Muscle layer of colon (tissue), 2 donors: ENCODE results near the gene BCKDHA.

ENCODE experiments used
- H3K27ac ChIP-seq: one replicate; pipeline ENCODE4 v1.7.0; 2013; ENCODE audit warnings: low read depth, mild to moderate bottlenecking, low read length, moderate library complexity
- H3K27me3 ChIP-seq, 2 donors: one replicate each; pipeline ENCODE4 v1.7.0; 2013; ENCODE audit warnings: low read length in 2 of 2, mild to moderate bottlenecking in 2 of 2; ENCODE audit not compliant: insufficient read depth in 2 of 2, control insufficient read depth in 1 of 2
- H3K36me3 ChIP-seq: one replicate; pipeline ENCODE4 v1.7.0; 2013; ENCODE audit warnings: mild to moderate bottlenecking, low read length; ENCODE audit not compliant: insufficient read depth
- H3K4me1 ChIP-seq: one replicate; pipeline ENCODE4 v1.7.0; 2013; ENCODE audit warnings: mild to moderate bottlenecking, low read length; ENCODE audit not compliant: insufficient read depth
- H3K4me3 ChIP-seq, 2 donors: one replicate each; pipeline ENCODE4 v1.7.0; 2013; ENCODE audit warnings: low read length in 2 of 2, low read depth in 1 of 2, mild to moderate bottlenecking in 1 of 2, moderate library complexity in 1 of 2
- H3K9ac ChIP-seq: one replicate; pipeline ENCODE4 v1.7.0; 2013; ENCODE audit warnings: low read length
- H3K9me3 ChIP-seq: one replicate; pipeline ENCODE4 v1.7.0; 2013; ENCODE audit warnings: mild to moderate bottlenecking, low read length
- donor health status: abdominal sarcoma.
- donor health status: Adenocarcinoma of cecum.

The BCKDHA gene

GRCh38 chr19:41421314-41421713 is 23.7 kb downstream of the BCKDHA start:
- peaks cover 54% of the 10 kb centered on the region for H3K36me3 ChIP-seq
- no peak overlapping the region for H3K4me3 ChIP-seq
- H3K27me3 ChIP-seq, result no peaks in the 10 kb centered on the region
- no peak overlapping the region for H3K9ac ChIP-seq
- H3K4me1 ChIP-seq, result peaks cover 7% of the 10 kb centered on the region
- H3K9me3 ChIP-seq, result no peaks in the 10 kb centered on the region
- no peak overlapping the region for H3K27ac ChIP-seq

DNA sequence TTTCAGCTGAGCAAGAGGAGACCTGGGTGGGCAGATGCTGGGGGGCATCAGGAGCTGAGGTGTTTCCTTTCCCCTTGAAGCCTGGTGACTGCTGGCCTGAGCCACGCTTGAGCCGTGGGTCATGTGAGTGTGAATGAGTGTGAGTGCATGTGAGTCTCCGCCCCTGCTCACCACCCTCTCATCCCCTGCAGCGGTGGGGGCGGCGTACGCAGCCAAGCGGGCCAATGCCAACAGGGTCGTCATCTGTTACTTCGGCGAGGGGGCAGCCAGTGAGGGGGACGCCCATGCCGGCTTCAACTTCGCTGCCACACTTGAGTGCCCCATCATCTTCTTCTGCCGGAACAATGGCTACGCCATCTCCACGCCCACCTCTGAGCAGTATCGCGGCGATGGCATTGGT is 24.4 kb downstream of the BCKDHA start:
- H3K27ac ChIP-seq, result no peak overlapping the region
- H3K4me3 ChIP-seq, result no peak overlapping the region
- H3K4me1 ChIP-seq, result peaks cover 14% of the 10 kb centered on the region
- H3K9me3 ChIP-seq, result no peaks in the 10 kb centered on the region
- no peaks in the 10 kb centered on the region for H3K27me3 ChIP-seq
- peaks cover 47% of the 10 kb centered on the region for H3K36me3 ChIP-seq
- no peak overlapping the region for H3K9ac ChIP-seq

GRCh38 chr19:41422456-41422855 is 24.8 kb downstream of the BCKDHA start:
- Histone ChIP-seq H3K9ac (no peak overlapping the region), H3K4me1 (peaks cover 15% of the 10 kb centered on the region), H3K27ac (no peak overlapping the region)

GRCh38 chr19:41422955-41423354 is 25.3 kb downstream of the BCKDHA start:
- Histone ChIP-seq H3K4me3 (no peak overlapping the region), H3K27ac (no peak overlapping the region), H3K27me3 (no peaks in the 10 kb centered on the region), H3K9ac (no peak overlapping the region), H3K9me3 (no peaks in the 10 kb centered on the region), H3K36me3 (peaks cover 42% of the 10 kb centered on the region), H3K4me1 (peaks cover 19% of the 10 kb centered on the region)

More at GRCh38 chr19:41422456-41422855, 24.8 kb downstream of the BCKDHA start:
- H3K36me3 ChIP-seq, result peaks cover 42% of the 10 kb centered on the region
- no peaks in the 10 kb centered on the region for H3K9me3 ChIP-seq
- H3K4me3 ChIP-seq, result no peak overlapping the region
- H3K27me3 ChIP-seq, result no peaks in the 10 kb centered on the region

DNA sequence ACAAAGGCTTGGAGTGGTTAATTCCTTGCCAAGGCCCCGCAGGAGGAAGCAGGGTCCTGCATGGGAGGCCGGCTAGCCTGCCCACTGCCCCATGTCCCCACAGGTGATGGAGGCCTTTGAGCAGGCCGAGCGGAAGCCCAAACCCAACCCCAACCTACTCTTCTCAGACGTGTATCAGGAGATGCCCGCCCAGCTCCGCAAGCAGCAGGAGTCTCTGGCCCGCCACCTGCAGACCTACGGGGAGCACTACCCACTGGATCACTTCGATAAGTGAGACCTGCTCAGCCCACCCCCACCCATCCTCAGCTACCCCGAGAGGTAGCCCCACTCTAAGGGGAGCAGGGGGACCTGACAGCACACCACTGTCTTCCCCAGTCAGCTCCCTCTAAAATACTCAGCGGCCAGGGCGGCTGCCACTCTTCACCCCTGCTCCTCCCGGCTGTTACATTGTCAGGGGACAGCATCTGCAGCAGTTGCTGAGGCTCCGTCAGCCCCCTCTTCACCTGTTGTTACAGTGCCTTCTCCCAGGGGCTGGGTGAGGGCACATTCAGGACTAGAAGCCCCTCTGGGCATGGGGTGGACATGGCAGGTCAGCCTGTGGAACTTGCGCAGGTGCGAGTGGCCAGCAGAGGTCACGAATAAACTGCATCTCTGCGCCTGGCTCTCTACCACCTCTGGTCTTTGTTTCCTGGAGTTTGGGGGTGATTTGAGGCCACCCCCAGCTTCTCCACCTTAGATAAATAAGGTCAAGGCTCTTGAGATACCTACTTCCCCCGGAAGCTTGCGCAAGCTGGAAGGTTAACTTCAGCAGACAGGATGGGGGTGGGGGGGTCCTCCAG is 26.9 kb downstream of the BCKDHA start:
- H3K4me1 ChIP-seq, result peaks cover 26% of the 10 kb centered on the region
- H3K9ac ChIP-seq, result no peak overlapping the region
- H3K36me3 ChIP-seq, result peaks cover 32% of the 10 kb centered on the region
- no peak overlapping the region for H3K27ac ChIP-seq
- H3K27me3 ChIP-seq, result no peaks in the 10 kb centered on the region
- H3K9me3 ChIP-seq, result no peaks in the 10 kb centered on the region
- H3K4me3 ChIP-seq, result no peak overlapping the region

DNA sequence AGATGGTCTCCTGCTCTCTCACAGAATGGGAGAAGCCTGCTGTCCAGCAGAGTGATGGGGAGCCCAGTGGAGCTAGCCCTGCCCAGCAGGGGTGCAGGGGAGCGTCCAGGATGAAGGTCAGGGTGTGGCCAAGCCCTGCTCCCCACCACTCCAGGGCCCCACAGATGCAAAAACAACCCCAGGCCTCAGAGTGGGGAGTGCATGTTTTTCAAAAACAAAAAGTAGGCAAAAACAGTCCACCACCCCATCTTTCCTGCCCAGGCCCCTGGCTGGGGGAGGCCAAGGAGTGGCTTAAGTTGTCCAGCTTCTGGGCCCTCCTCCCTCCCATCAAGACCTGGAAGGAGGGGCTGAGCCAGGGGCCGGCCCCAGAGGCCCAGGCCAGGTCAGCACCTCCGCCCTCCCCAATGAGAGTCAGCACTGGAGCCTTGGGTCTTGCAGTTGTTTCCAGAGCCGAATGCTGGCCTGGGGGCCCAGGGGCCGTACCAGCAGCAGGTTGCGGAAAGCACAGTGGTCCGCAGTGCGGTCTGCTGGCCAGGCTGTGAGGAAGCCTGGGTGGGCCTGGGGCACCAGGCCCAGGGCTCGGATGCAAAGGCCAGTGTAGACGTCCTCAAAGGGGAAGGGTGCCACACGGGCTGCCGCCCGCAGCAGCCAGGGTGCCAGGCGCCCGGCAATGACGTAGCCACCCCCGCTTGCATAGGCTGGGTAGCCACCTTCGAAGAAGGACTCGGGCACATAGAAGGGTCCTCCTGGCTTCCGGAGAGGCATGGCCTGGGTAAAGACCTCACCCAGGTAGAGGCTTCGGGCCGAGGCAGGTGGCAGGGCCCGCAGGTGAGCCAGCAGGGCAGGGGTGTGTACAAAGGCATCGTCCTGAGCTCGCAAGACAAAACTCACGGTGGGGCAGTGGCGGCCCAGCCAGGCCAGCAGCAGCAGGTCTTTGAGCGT is 27.8 kb downstream of the BCKDHA start:
- H3K4me1 ChIP-seq, result peaks cover 26% of the 10 kb centered on the region
- H3K36me3 ChIP-seq, result peaks cover 23% of the 10 kb centered on the region
- no peak overlapping the region for H3K9ac ChIP-seq
- no peak overlapping the region for H3K27ac ChIP-seq
- H3K4me3 ChIP-seq, result no peak overlapping the region
- H3K9me3 ChIP-seq, result no peaks in the 10 kb centered on the region
- no peaks in the 10 kb centered on the region for H3K27me3 ChIP-seq

DNA sequence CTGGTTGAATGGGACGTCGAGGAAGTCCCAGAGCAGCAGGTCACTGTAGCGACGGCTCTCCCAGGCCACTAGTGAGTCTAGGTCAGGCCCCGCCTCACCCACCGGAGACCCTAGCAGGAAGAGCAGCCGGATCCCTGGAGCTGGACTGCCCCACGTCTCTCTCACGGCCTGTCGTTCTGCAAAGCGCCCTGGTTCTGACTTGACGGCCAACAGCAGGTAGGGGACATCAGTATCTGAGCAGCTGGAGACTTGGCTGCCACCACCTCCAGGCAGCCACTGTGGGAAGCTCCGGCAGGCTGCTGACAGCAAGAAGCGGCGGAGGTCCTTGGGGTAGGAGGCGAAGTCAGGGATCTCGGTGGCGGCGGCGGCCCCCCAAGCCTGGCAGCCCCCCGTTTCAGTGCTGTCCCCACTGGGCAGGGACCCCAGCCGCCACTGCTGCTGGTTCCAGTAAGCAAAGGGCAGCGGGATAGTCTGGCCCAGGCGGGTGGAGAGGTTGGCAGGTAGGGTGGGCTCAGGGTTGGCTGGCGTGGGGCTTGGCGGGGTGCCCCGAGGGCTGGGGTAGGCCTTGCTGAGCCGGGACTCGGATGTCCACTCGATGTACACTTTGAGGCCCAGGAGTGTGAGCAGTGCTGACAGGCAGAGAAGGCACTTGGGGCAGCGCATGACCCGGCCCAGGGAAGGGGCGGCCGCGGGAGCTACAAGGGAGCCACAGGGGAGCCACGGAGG is 28.7 kb downstream of the BCKDHA start:
- no peaks in the 10 kb centered on the region for H3K27me3 ChIP-seq
- H3K36me3 ChIP-seq, result peaks cover 23% of the 10 kb centered on the region
- H3K27ac ChIP-seq, result peak overlapping the region; percentile 97
- peaks cover 21% of the 10 kb centered on the region for H3K4me1 ChIP-seq
- H3K4me3 ChIP-seq, result peak overlapping the region; percentile 83 to 93
- no peaks in the 10 kb centered on the region for H3K9me3 ChIP-seq
- peak overlapping the region; percentile 99 for H3K9ac ChIP-seq

GRCh38 chr19:41426952-41427646 is 29.5 kb downstream of the BCKDHA start, which contains the start of gene B3GNT8:
Gene B3GNT8 (minus strand): TSS chr19:41427374. CDS start chr19:41426778, 596 bp downstream.
- no peaks in the 10 kb centered on the region for H3K27me3 ChIP-seq
- H3K4me1 ChIP-seq, result peaks cover 19% of the 10 kb centered on the region
- H3K9me3 ChIP-seq, result no peaks in the 10 kb centered on the region
- H3K9ac ChIP-seq, result peak within 1 kb of the TSS; percentile 99
- H3K4me3 ChIP-seq, result peak within 1 kb of the TSS; percentile 83 to 93
- H3K27ac ChIP-seq, result peak within 1 kb of the TSS; percentile 97
- peaks cover 29% of the 10 kb centered on the region for H3K36me3 ChIP-seq

DNA sequence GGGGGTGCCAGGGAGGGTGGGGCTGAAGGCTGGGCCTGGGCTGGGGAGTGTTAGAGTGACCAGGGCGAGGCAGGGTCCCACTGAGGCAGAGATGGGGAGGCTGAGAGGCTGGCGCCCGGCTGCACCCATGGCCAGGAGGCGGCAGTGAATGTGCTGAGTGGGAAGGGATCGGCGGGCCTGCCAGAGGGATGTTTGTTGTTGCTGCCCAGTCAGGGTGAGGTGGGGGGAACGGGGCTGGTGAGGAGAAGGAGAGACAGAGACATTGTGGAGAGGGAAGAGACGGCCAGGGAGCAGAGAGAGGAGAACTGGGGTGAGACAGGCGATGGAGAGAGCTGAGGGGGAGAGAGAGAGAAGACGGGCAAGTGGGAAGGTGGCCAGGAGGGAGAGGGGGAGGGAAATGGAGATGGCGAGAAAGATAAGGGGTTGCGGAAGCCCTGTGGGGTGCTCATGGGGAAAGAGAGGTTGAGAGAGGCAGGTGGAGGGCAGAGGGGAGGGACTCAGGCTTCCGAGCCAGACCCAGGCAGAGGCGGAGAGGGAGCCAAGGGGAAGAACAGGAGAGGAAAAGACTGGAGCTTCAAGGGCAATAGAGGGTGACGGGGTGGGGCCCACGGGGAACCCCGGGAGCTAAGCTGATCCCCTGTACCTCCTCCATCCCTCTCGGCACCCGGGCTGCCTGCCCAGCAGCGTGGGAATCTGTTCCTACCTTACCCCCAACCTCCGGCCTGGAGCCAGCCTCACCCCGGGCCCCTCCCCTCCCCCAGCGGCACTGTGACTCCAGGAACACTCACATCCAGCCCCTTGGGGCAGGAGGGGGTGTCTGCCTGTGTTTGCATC is 30.2 kb downstream of the BCKDHA start:
- Histone ChIP-seq H3K27me3 (no peaks in the 10 kb centered on the region), H3K4me1 (peaks cover 19% of the 10 kb centered on the region), H3K4me3 (peak overlapping the region; percentile 83 to 93), H3K36me3 (peaks cover 29% of the 10 kb centered on the region), H3K9me3 (no peaks in the 10 kb centered on the region), H3K27ac (peak overlapping the region; percentile 1), H3K9ac (peak overlapping the region; percentile 57)

- H3K4me1 ChIP-seq, result peaks cover 19% of the 10 kb centered on the region
- peak overlapping the region; percentile 83 to 93 for H3K4me3 ChIP-seq
- H3K27me3 ChIP-seq, result no peaks in the 10 kb centered on the region
- peaks cover 30% of the 10 kb centered on the region for H3K36me3 ChIP-seq
- peak overlapping the region; percentile 1 for H3K27ac ChIP-seq
- no peaks in the 10 kb centered on the region for H3K9me3 ChIP-seq
- H3K9ac ChIP-seq, result peak overlapping the region; percentile 57
These were observed 30.9 kb downstream of the BCKDHA start for GRCh38 chr19:41428481-41428859.
